DMS153 (cell line): Measurements from ENCODE around the gene FAM222A.

Experiments
- DNase-seq: peaks from one replicate; lab custom pipeline; 2025; lab: John Stamatoyannopoulos, UW

Gene FAM222A

GRCh38 chr12:109759595-109759994, 46.0 kb downstream of the FAM222A start:
- DNase-seq = no peak

DNA sequence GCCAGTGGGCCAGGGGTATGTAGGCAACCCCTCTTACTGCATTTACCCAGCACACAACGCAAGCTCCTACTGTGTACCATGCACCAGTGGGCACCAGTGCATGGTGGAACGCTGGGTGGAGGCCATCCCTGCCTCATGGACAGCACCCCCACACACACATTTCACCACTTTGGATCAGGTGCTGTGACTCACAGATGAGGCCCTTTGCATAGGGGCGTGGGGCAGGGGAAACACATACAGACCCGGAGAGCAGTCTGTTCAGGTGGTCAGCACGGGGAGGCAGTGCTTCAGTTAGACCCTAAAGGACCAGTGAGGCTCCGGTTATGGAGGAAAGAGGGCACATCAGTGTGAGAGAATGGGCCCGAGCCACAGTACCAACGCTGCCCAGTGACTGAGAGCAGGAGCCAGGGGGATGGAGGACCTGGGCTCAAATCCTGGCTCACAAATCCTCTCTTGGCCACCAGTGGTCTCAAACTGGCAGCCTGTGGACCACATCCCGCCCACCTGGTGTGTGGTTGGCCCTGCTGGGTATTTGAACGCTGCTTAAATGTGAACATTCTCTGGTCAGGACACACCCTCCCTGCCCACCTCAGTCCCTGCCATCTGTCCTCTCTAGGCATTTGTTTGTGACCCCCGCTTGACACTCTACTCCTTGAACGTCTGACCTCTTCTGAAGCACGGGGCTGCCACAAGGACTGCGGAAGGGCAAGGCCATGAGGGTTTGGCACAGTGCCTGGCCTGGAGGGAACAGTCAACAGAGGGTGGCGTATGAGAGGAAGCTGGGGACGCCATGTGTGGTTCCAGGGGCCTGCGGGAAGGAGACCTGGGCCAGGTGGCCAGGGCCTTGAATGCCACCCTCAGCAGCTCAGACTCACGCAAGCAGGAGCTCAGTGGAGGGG, 46.7 kb downstream of the FAM222A start:
- peak; percentile 23 for DNase-seq

GRCh38 chr12:109760930-109761921, 47.6 kb downstream of the FAM222A start:
- no peak for DNase-seq

DNA sequence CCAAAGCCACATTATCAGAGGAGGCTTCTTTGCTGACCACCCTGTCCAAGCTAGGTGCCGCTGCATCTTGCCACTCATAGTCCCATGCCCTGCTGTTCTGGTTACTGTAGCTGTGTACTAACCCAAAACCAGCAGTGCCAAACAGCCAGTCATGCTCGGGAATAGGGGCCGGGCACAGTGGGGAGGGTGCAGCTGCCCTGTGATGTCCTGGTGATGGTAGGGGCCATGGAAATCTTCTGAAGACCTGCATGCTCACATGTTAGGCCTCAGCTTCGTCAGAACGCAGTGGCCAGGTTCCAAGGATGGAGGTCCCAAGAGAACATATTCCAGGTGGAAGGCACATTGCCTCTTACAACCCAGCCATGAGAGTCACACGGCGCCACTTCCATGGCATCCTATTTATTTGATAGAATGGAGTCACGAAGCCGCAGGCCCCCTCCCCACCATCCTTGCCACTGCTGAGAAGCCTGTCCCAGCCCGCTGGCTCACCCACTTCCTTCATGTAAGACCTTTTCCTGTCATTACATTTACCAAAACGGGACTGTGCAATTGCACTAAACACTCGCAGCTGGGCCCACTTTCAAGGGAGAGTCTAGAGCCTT, 48.5 kb downstream of the FAM222A start:
- DNase-seq = no peak

DNA sequence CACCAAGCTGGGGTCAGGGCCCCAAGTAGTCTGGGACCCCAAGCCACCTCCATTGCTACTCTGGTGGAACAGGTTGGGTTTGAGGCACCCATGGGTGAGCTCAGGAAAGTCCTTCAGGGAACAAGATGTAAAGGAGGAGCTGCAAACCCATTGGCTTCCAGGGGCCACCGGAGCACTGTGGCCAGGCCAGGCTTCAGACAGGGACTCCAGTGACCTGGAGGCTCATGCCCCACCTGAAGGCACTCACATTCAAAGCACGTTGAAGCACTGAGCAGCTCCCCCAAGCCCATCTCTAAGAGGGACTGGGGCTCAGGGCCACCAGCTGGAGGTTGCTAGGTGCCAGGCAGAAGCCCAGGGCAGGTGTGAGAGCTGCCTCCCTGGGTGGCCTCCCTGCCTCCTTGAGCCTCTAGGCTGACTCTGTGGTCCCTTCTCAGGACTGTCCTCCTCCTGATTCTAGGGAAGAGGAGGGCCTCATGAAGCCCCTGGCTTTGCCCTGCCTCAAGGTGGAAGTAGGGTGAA, 49.1 kb downstream of the FAM222A start:
- no peak for DNase-seq

DNA sequence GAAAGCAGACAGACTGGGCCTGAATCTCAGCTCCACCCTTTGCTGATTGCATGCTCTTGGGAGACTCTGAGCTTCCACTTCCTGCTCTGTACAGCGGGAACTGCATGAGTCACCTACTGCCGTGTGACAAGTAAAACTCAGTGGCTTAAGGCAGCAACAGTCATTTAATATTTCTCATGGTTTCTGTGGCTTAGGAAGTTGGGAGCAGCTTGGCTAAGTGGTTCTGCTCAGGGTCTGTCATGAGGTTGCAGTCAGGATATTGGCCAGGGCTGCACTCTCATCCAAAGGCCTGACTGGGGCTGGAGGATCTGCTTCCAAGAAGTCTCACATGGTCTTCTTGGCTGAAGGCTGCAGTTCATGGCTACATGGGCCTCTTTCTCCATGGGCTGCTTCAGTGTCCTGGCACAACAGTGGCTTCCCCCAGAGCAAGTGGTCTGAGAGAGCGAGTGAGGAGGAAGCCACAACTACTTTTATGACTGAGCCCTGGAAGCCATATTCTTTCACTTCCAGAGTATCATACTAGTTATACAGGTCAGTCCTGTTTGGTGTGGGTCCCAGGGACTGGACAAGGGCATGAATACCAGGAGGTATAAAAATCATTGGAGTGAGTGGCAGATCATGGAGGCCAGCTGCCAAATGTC, 49.7 kb downstream of the FAM222A start:
- DNase-seq = no peak

- DNase-seq = no peak
Measured at GRCh38 chr12:109764123-109764522, 50.5 kb downstream of the FAM222A start.

- no peak for DNase-seq
Measured at GRCh38 chr12:109764776-109765445, 51.3 kb downstream of the FAM222A start.

- DNase-seq = no peak
Measured at GRCh38 chr12:109765446-109765810, 51.8 kb downstream of the FAM222A start.

GRCh38 chr12:109766251-109766778, 52.7 kb downstream of the FAM222A start:
- DNase-seq = no peak

GRCh38 chr12:109767456-109767855, 53.8 kb downstream of the FAM222A start:
- no peak for DNase-seq

DNA sequence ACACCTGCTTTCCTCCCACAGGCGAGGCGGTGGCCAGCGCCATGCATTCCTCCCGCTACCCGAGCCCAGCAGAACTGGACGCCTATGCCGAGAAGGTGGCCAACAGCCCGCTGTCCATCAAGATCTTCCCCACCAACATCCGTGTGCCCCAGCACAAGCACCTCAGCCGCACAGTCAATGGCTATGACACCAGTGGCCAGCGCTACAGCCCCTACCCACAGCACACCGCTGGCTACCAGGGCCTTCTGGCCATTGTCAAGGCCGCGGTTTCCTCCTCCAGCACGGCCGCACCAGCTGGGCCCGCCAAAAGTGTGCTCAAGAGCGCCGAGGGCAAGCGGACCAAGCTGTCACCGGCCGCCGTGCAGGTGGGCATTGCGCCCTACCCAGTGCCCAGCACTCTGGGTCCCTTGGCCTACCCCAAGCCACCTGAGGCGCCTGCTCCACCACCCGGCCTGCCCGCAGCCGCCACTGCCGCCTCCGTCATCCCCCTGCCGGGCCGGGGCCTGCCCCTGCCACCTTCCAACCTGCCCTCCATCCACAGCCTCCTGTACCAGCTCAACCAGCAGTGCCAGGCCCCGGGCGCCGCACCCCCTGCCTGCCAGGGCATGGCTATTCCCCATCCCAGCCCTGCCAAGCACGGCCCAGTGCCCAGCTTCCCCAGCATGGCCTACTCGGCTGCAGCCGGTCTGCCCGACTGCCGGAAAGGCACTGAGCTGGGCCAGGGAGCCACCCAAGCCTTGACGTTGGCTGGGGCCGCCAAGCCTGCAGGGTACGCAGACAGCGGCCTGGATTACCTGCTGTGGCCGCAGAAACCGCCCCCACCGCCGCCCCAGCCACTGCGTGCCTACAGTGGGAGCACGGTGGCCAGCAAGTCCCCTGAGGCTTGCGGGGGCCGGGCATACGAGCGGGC, 54.6 kb downstream of the FAM222A start:
- DNase-seq = no peak

- no peak for DNase-seq
Measured at GRCh38 chr12:109768901-109769670, 55.5 kb downstream of the FAM222A start.

DNA sequence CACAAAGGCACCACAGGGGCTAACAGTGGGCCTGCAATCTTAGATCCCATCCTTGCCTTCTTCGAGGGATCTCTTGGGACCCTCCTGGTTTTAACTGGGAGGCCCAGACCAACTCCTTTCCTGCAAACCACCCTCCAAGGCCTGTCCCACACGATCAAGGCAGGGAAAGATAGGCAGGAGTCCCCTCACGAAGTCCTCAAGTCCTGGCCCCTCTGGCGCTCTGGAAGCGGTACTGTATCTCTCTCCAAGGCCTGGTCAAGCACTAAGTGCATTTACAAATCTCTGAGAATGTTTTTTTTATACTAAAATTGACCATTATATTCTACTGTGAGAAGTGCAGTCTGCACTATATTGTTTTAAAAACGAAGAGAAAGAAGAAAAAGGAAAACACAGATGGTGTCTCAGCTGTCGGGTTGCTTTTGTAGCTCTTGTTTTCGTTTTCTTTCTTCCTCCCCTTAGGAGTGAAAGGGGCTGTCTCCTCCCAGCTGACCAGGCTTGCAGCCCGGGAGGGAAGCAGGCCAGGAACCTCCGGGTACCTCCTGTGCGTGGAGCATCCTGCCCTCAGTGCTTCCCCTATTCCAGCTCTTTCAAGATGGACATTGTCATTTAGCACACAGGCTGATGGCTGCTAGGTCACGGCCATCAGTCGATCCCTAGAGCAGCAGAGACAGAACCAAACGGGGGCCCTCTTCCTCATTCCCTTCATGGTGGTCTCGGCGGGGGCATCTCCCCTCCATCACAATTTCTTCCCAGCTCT, 56.7 kb downstream of the FAM222A start:
- DNase-seq = no peak

- DNase-seq = no peak
Measured at GRCh38 chr12:109770861-109771670, 57.4 kb downstream of the FAM222A start.

DNA sequence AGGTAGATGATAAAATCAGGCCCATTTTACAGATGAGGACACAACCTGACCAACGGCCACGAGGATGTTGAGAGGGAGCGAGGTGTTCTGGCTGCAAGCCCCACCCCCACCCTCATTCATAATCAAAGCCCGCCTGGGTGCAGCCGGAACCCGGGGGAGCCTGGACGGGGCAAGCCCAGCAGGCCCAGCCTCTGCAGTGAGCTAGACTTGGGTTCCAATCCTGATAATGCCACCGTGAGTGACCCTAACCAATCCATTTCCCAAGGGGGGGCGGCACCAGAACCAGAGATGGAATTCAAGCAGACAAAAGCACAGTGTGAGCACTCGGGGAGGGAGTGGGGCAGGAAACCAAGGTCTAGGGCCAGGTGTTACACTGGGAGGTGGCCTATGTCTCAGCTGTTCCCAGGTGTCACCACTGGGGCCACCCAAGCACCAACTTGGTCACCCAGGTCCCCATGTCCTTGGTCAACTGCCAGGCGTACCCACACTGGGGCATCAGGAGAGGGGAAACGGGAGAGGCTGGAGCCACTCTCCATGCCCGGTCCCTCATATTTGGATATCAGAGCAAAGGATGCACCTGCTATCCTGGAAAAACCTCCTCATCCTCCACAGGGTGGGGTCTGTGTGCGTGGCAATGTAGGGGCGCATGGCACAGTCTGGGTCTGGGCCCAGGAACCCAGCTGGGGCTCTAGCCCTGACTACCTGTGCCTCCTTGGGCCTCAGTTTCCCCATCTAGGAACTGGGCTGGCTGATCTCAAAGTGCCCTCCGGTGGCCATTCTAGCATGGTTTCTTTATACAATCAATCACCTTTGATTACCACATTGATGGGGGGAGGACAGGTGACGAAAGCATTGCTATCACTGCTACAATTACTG, 58.4 kb downstream of the FAM222A start:
- DNase-seq = no peak
